Muscle of leg (tissue), 11 donors: ENCODE measurements around the gene SETX. TPM values are rescaled to one million over a fixed set of nuclear protein-coding genes. Genes with fewer than 3 reads are reported as not detected.

Experiments used
- DNase-seq: peaks from one replicate; pipeline ENCODE4 v3.0.0; 2013
- H3K27ac ChIP-seq: one replicate; pipeline ENCODE4 v1.5.1; 2013; ENCODE audit warnings: mild to moderate bottlenecking, low read length, control low read depth
- H3K27me3 ChIP-seq: one replicate; pipeline ENCODE4 v1.6.1; 2013; ENCODE audit warnings: low read length; ENCODE audit not compliant: control insufficient read depth, insufficient read depth
- H3K36me3 ChIP-seq: one replicate; pipeline ENCODE4 v1.6.1; 2013; ENCODE audit warnings: low read length; ENCODE audit not compliant: control insufficient read depth, insufficient read depth
- H3K4me1 ChIP-seq: one replicate; pipeline ENCODE4 v1.6.1; 2013; ENCODE audit warnings: low read length; ENCODE audit not compliant: control insufficient read depth, insufficient read depth
- H3K4me3 ChIP-seq: one replicate; pipeline ENCODE4 v1.5.1; 2013; ENCODE audit warnings: low read length, control low read depth
- H3K9me3 ChIP-seq: replicated peaks from 2 replicates; pipeline ENCODE4 v1.6.1; 2013; ENCODE audit warnings: low read depth, low read length; ENCODE audit not compliant: control insufficient read depth
- WGBS: methylation state at CpG from one replicate; pipeline ENCODE4 v1.1.5; 2013; ENCODE audit warnings: missing lambda C conversion rate; ENCODE audit not compliant: insufficient coverage; 5-methylcytosine and 5-hydroxymethylcytosine counted together
- polyA plus RNA-seq, 8 donors: library from polyadenylated mRNA; unstranded; fragments of 120-200 nt; gene quantifications; one replicate each; pipeline versions ENCODE4 v1.2.1 to v1.2.3, GENCODE V29; 2013; ENCODE audit warnings: inconsistent platforms in 1 of 8, low replicate concordance in 1 of 8; ENCODE audit not compliant: insufficient read length in 8 of 8, insufficient read depth in 1 of 8
- total RNA-seq: library from RNA; stranded (reverse); fragments of 120-200 nt; gene quantifications from one replicate; pipeline ENCODE4 v1.2.4, GENCODE V29; 2013

SETX gene
- total and polyA plus RNA-seq, 9 donors = 24.4 to 37.5 (median 29.7) TPM

GRCh38 chr9:132266017-132266416 is 88.8 kb downstream of the SETX start:
- H3K4me3 ChIP-seq = no peak overlapping the region
- DNase-seq = no peak
- H3K27ac ChIP-seq = no peak overlapping the region
- WGBS = no CpG with 5 or more reads among the region's 3 CpGs
- no peaks in the 10 kb centered on the region for H3K27me3 ChIP-seq
- no peaks in the 10 kb centered on the region for H3K9me3 ChIP-seq
- peaks cover 70% of the 10 kb centered on the region for H3K36me3 ChIP-seq
- H3K4me1 ChIP-seq = no peaks in the 10 kb centered on the region

GRCh38 chr9:132260846-132261245 is 93.9 kb downstream of the SETX start:
- no peak overlapping the region for H3K4me3 ChIP-seq

GRCh38 chr9:132250324-132251262 is 104.2 kb downstream of the SETX start:
- no peaks in the 10 kb centered on the region for H3K36me3 ChIP-seq
- peaks cover 5% of the 10 kb centered on the region for H3K9me3 ChIP-seq
- 88% methylated on average over 19 of the region's 20 CpGs for WGBS
- H3K4me1 ChIP-seq = peaks cover 4% of the 10 kb centered on the region
- peaks cover 15% of the 10 kb centered on the region for H3K27me3 ChIP-seq
- DNase-seq = no peak
- H3K4me3 ChIP-seq = no peak overlapping the region
- no peak overlapping the region for H3K27ac ChIP-seq

More at GRCh38 chr9:132260846-132261245, 93.9 kb downstream of the SETX start:
- H3K9me3 ChIP-seq = no peaks in the 10 kb centered on the region
- H3K4me1 ChIP-seq = peaks cover 4% of the 10 kb centered on the region
- WGBS = 62% methylated on average over 2 of the region's 3 CpGs
- DNase-seq = no peak
- no peaks in the 10 kb centered on the region for H3K27me3 ChIP-seq
- H3K36me3 ChIP-seq = peaks cover 35% of the 10 kb centered on the region
- H3K27ac ChIP-seq = no peak overlapping the region

- DNase-seq = no peak
- Histone ChIP-seq H3K27me3 (peaks cover 24% of the 10 kb centered on the region), H3K4me1 (peaks cover 4% of the 10 kb centered on the region), H3K4me3 (no peak overlapping the region), H3K36me3 (no peaks in the 10 kb centered on the region), H3K9me3 (peaks cover 5% of the 10 kb centered on the region), H3K27ac (no peak overlapping the region)
- WGBS = 84% methylated on average over 4 of the region's 8 CpGs
Measured at GRCh38 chr9:132249690-132250089, 105.1 kb downstream of the SETX start.

GRCh38 chr9:132249123-132249522 is 105.7 kb downstream of the SETX start:
- Histone ChIP-seq H3K4me1 (peaks cover 4% of the 10 kb centered on the region), H3K9me3 (peaks cover 5% of the 10 kb centered on the region), H3K27ac (no peak overlapping the region), H3K36me3 (no peaks in the 10 kb centered on the region), H3K4me3 (no peak overlapping the region), H3K27me3 (peaks cover 30% of the 10 kb centered on the region)
- WGBS = 60% methylated on average over 5 of the region's 6 CpGs
- no peak for DNase-seq

GRCh38 chr9:132247942-132248341 is 106.8 kb downstream of the SETX start:
- no CpG with 5 or more reads among the region's 8 CpGs for WGBS
- no peak for DNase-seq
- Histone ChIP-seq H3K27me3 (peaks cover 42% of the 10 kb centered on the region), H3K4me3 (no peak overlapping the region), H3K9me3 (peaks cover 5% of the 10 kb centered on the region), H3K36me3 (no peaks in the 10 kb centered on the region), H3K4me1 (peaks cover 4% of the 10 kb centered on the region), H3K27ac (no peak overlapping the region)

GRCh38 chr9:132245465-132245864 is 109.3 kb downstream of the SETX start:
- Histone ChIP-seq H3K4me1 (peaks cover 21% of the 10 kb centered on the region), H3K9me3 (no peaks in the 10 kb centered on the region), H3K4me3 (no peak overlapping the region), H3K27ac (no peak overlapping the region), H3K27me3 (peaks cover 60% of the 10 kb centered on the region), H3K36me3 (no peaks in the 10 kb centered on the region)
- no peak for DNase-seq
- WGBS = 77% methylated on average over 5 of the region's 9 CpGs

GRCh38 chr9:132244582-132245455 is 110.0 kb downstream of the SETX start:
- DNase-seq = no peak
- 51% methylated on average over 16 of the region's 19 CpGs for WGBS
- H3K27me3 ChIP-seq = peaks cover 66% of the 10 kb centered on the region
- no peak overlapping the region for H3K27ac ChIP-seq
- H3K4me1 ChIP-seq = peaks cover 26% of the 10 kb centered on the region
- H3K9me3 ChIP-seq = no peaks in the 10 kb centered on the region
- H3K36me3 ChIP-seq = no peaks in the 10 kb centered on the region
- H3K4me3 ChIP-seq = no peak overlapping the region

GRCh38 chr9:132243156-132244074 is 111.4 kb downstream of the SETX start:
- Histone ChIP-seq H3K4me1 (peaks cover 27% of the 10 kb centered on the region), H3K36me3 (no peaks in the 10 kb centered on the region), H3K9me3 (no peaks in the 10 kb centered on the region), H3K27ac (no peak overlapping the region), H3K27me3 (peaks cover 76% of the 10 kb centered on the region), H3K4me3 (no peak overlapping the region)
- 63% methylated on average over 13 of the region's 19 CpGs for WGBS
- no peak for DNase-seq
